Adrenal gland (tissue), 12 donors: Measurements from ENCODE around the gene PXMP2. TPM values are rescaled to one million over a fixed set of nuclear protein-coding genes. Genes with fewer than 3 reads are reported as not detected.

Source experiments
- DNase-seq, 7 donors: peaks; one replicate each; pipeline ENCODE4 v3.0.0-alpha.2; 2019 to 2020
- H3K27ac ChIP-seq, 5 donors: fragments of 200-600 bp; sonication (generic) in 4 of 5; 1 replicate in 3 of 5; 2 replicates in 2 of 5; pipeline versions ENCODE4 v1.5.1 to v1.8.0; 2016 to 2020; ENCODE audit warnings: mild to moderate bottlenecking in 1 of 5
- H3K27me3 ChIP-seq: fragments of 200-600 bp; 2 replicates; pipeline ENCODE4 v1.8.0; 2021
- H3K36me3 ChIP-seq, 2 donors: fragments of 200-600 bp; replicated peaks in 1 of 2; 1 replicate in 1 of 2; 2 replicates in 1 of 2; pipeline versions ENCODE4 v1.5.1 to v1.8.0; 2018 to 2022
- H3K4me1 ChIP-seq, 2 donors: fragments of 200-600 bp; replicated peaks in 1 of 2; 1 replicate in 1 of 2; 2 replicates in 1 of 2; pipeline versions ENCODE4 v1.5.1 to v1.8.0; 2018 to 2021
- H3K4me3 ChIP-seq, 4 donors: fragments of 200-600 bp; sonication (generic) in 3 of 4; one replicate each; pipeline ENCODE4 v1.5.1; 2016 to 2018
- H3K9me3 ChIP-seq, 3 donors: fragments of 200-600 bp; sonication (generic) in 1 of 3; replicated peaks in 1 of 3; 1 replicate in 2 of 3; 2 replicates in 1 of 3; pipeline versions ENCODE4 v1.5.1 to v1.8.0; 2016 to 2021
- POLR2A ChIP-seq, 2 donors: fragments of 450-650 bp; IDR thresholded peaks; one replicate each; pipeline ENCODE4 v1.6.1; 2017; ENCODE audit warnings: antibody characterized with exemption in 2 of 2, mild to moderate bottlenecking in 2 of 2, moderate library complexity in 1 of 2
- WGBS, 4 donors: extraction: QIAGEN DNeasy Blood & Tissue Kit in 2 of 4; methylation state at CpG; one replicate each; pipeline versions ENCODE4 v1.1.5 to v1.1.7; 2013 to 2017; 5-methylcytosine and 5-hydroxymethylcytosine counted together
- intact Hi-C, 2 donors: fragments of 100-400 bp; cut with DNase I; formaldehyde crosslinking; loops; one replicate each; pipeline versions ENCODE4 v1.14.1 to v1.15.0; 2022 to 2023
- polyA plus RNA-seq, 3 donors: library from polyadenylated mRNA; stranded (reverse); fragments of 200-250 nt in 2 of 3; fragments of 350-450 nt in 1 of 3; fragmentation: Illumina TruSeq in 1 of 3; extraction: RNeasy Lipid Tissue Mini Kit (QIAGEN cat#74804) in 1 of 3; gene quantifications; one replicate each; pipeline ENCODE4 v1.2.3, GENCODE V29; 2013 to 2014
- total RNA-seq, 9 donors: library from RNA; depleted of rRNA in 4 of 9; stranded (reverse); fragments of >200 nt in 4 of 9; fragments of 120-200 nt in 1 of 9; fragmentation: NEBNext Ultra II Directional in 1 of 9; extraction: Animal tissue kit (Norgen Biotek cat#: 25700) in 1 of 9; gene quantifications; one replicate each; pipeline versions ENCODE4 v1.1.0 to v1.2.4, GENCODE V29; 2013 to 2023
- TF ChIP-seq, protein P1 (sequence below), 6 experiments: fragments of 450-650 bp in 4 of 6; fragments of 200-600 bp in 2 of 6; sonication (generic) in 1 of 6; IDR thresholded peaks; 1 replicate in 5 of 6; 2 replicates in 1 of 6; pipeline versions ENCODE4 v1.5.1 to v1.8.0; 2016 to 2021; ENCODE audit warnings: antibody characterized with exemption in 6 of 6, mild to moderate bottlenecking in 2 of 6, moderate library complexity in 1 of 6
- donor health status: healthy with polysubstance abuse.
- donor health status: Bipolar disorder and iron deficiency.
- donor health status: DM: yes; HTN: yes; CAD: no.
- donor health status: DM: no; HTN: no; CAD: no.
- donor health status: DM: no; HTN: no; CAD: no.
- donor health status: DM: yes; HTN: yes; CAD: no.

Gene PXMP2
- total and polyA plus RNA-seq, 12 donors = 8.2 to 51.7 (median 20.2) TPM

DNA sequence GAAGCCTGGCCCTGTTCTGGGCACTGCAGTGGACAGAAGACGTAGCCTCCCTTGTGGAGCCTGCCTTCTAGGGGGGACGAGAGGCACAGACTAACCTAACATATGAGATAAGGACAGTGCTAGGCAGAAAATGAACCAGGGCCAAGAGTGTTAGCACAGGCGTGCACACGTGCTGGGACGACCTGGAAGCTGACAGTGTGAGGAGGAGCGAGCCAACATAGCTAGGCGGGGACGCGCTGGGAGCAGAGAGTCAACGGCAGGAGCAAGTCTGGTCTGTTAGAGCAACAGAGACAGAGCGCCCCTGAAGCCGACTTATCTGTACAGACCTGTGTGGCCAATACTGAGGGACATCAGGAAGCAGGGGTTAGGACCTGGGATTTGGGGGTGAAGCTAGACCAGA lies 8.0 kb downstream of the PXMP2 start:
- 94 to 97% (median 96%) methylated on average over 12 of the region's 12 CpGs for WGBS, 4 donors

DNA sequence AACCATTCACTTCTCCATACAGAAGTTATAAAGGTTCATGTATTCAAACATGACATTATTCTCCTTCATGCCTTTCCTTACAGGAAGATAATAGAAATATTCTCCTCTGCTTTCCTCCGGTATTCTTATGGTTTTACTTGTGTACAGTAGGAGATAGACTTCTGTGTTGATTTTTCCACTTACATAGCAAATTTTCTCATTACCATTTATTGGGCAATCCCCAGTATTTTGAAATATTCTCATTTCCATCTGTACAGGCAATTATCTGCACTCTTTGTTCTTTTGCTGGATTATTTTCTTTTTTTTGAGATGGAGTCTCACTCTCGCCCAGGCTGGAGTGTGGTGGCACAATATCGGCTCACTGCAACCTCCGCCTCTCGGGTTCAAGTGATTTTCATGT lies 11.0 kb downstream of the PXMP2 start:
- Histone ChIP-seq H3K27me3 (no peaks in the 10 kb centered on the region), H3K27ac (no peak overlapping the region), H3K4me1 (no peaks in the 10 kb centered on the region), H3K4me3 (no peak overlapping the region), H3K9me3 (no peaks in the 10 kb centered on the region), H3K36me3 (peaks cover 0 to 9% of the 10 kb centered on the region in 2 donors)
- DNase-seq = no peak
- intact Hi-C loops = no loop called here
- 75 to 94% (median 89%) methylated on average over 5 of the region's 5 CpGs for WGBS, 4 donors
- TF ChIP-seq POLR2A (IDR thresholded peaks at IDR 0.05) = no peak
- TF ChIP-seq, protein P1, sequence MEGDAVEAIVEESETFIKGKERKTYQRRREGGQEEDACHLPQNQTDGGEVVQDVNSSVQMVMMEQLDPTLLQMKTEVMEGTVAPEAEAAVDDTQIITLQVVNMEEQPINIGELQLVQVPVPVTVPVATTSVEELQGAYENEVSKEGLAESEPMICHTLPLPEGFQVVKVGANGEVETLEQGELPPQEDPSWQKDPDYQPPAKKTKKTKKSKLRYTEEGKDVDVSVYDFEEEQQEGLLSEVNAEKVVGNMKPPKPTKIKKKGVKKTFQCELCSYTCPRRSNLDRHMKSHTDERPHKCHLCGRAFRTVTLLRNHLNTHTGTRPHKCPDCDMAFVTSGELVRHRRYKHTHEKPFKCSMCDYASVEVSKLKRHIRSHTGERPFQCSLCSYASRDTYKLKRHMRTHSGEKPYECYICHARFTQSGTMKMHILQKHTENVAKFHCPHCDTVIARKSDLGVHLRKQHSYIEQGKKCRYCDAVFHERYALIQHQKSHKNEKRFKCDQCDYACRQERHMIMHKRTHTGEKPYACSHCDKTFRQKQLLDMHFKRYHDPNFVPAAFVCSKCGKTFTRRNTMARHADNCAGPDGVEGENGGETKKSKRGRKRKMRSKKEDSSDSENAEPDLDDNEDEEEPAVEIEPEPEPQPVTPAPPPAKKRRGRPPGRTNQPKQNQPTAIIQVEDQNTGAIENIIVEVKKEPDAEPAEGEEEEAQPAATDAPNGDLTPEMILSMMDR (IDR thresholded peaks at IDR 0.05) = no peak

More for the DNA sequence above, 8.0 kb downstream of the PXMP2 start:
- H3K27me3 ChIP-seq = no peaks in the 10 kb centered on the region
- intact Hi-C loops = no loop called here
- DNase-seq = no peak
- H3K4me3 ChIP-seq = no peak overlapping the region
- no peaks in the 10 kb centered on the region for H3K9me3 ChIP-seq
- H3K4me1 ChIP-seq = no peaks in the 10 kb centered on the region
- TF ChIP-seq POLR2A (IDR thresholded peaks at IDR 0.05) = no peak
- TF ChIP-seq, protein P1 (IDR thresholded peaks at IDR 0.05) = no peak
- H3K27ac ChIP-seq = no peak overlapping the region
- peaks cover 0 to 9% of the 10 kb centered on the region in 2 donors for H3K36me3 ChIP-seq

DNA sequence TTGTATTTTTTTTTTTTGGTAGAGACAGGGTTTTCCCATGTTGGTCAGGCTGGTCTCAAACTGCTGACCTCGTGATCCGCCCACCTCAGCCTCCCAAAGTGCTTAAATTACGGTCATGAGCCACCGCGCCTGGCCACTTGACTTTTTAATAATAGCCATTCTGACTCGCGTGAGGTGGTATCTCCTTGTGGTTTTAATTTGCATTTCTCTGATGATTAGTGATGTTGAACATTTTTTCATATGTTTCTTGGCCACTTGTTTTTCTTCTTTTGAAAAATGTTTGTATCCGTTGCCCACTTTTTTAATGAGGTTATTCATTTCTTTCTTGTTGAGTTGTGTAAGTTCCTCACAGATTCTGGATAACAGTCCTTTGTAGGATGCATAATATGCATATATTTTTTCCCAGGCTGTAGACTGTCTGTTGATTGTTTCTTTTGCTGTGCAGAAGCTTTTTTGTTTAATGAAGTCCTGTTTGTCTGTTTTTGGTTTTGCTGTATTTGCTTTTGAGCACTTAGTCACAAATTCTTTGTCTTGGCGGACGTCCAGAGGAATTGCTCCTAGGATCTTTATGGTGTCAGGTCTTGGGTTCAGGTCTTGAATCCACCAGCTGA lies 12.9 kb downstream of the PXMP2 start:
- H3K36me3 ChIP-seq = peaks cover 0 to 9% of the 10 kb centered on the region in 2 donors
- intact Hi-C loops = no loop called here
- H3K27ac ChIP-seq = no peak overlapping the region
- no peaks in the 10 kb centered on the region for H3K9me3 ChIP-seq
- H3K4me3 ChIP-seq = no peak overlapping the region
- TF ChIP-seq POLR2A (IDR thresholded peaks at IDR 0.05) = no peak
- TF ChIP-seq, protein P1 (IDR thresholded peaks at IDR 0.05) = no peak
- H3K27me3 ChIP-seq = no peaks in the 10 kb centered on the region
- no peak for DNase-seq
- 91 to 93% (median 92%) methylated on average over 10 of the region's 10 CpGs for WGBS, 4 donors
- H3K4me1 ChIP-seq = no peaks in the 10 kb centered on the region

DNA sequence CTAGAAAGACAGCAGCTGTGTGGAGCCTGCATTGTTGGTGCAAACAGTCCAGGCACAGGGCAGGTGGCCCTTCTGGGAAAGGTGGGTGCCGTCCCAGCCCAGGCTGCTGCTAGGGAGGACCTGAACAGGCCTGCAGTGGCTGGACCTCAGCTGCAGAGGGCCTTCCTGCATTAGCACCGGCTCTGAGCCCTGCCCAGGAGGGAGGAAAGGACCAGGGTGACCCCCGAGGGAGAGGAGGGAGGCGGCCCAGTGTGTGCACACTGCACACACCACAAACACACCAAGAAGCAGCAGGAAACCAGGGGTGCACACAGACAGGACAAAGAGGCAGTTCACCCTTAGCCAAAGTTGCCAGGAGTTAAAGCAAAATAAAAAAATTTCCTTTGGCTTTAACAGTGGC lies 15.3 kb downstream of the PXMP2 start:
- intact Hi-C loops = no loop called here
- Histone ChIP-seq H3K4me1 (no peaks in the 10 kb centered on the region), H3K27me3 (no peaks in the 10 kb centered on the region), H3K9me3 (no peaks in the 10 kb centered on the region), H3K4me3 (no peak overlapping the region), H3K36me3 (no peaks in the 10 kb centered on the region), H3K27ac (no peak overlapping the region)
- DNase-seq = no peak
- TF ChIP-seq, protein P1 (IDR thresholded peaks at IDR 0.05) = no peak
- TF ChIP-seq POLR2A (IDR thresholded peaks at IDR 0.05) = no peak
- WGBS, 4 donors = 61 to 89% (median 80%) methylated on average over 3 to 4 of the region's 4 CpGs
